Measurements from ENCODE around the gene TRIM31. TPM values are rescaled to one million over a fixed set of nuclear protein-coding genes. Genes with fewer than 3 reads are reported as not detected.
"Not testable (repeated sequence)": the region's sequence is repeated elsewhere in the genome, so short reads cannot be mapped to it uniquely, and the experiment has no call there.

The TRIM31 gene
- total and polyA plus RNA-seq, 10 of the 15 experiments (the other 5 are each of a cell fraction or from before 2014, with no cell fraction given): 0.09 to 20.5 (median 0.31) TPM; not detected in 3

DNA sequence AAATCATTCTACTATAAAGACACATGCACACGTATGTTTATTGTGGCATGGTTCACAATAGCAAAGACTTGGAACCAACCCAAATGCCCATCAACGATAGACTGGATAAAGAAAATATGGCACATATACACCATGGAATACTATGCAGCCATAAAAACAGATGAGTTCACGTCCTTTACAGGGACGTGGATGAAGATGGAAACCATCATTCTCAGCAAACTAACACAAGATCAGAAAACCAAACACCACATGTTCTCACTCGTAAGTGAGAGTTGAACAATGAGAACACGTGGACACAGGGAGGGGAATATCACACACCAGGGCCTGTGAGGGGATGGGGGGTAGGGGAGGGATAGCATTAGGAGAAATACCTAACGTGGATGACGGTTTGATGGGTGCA is 27.4 kb upstream of the TRIM31 start:
- H3K27ac ChIP-seq (ENCODE audit: control insufficient read depth, insufficient read depth); H3K9ac ChIP-seq (ENCODE audit: control insufficient read depth, insufficient read depth, low read length); H3K4me2 ChIP-seq (ENCODE audit: control insufficient read depth, insufficient read depth); H3K36me3 ChIP-seq (ENCODE audit: control insufficient read depth in 2 of 2, insufficient read depth in 2 of 2, low read length in 1 of 2); POLR2A ChIA-PET; FAIRE-seq; H3K27me3 ChIP-seq (replicated peaks in 1 of 2; ENCODE audit: control insufficient read depth in 2 of 2, insufficient read depth in 2 of 2, low read length in 1 of 2); DNase-seq (ENCODE audit: low read depth, low spot score); RAD21 ChIA-PET (ENCODE audit: unreplicated experiment); H4K20me1 ChIP-seq (ENCODE audit: control insufficient read depth, insufficient read depth); H3K4me3 ChIP-seq; H3K4me1 ChIP-seq (ENCODE audit: control insufficient read depth, insufficient read depth, low read length); H3K9me3 ChIP-seq (replicated peaks; ENCODE audit: control insufficient read depth, insufficient read depth, low read length); intact Hi-C loops (cut with micrococcal nuclease; ENCODE audit: unreplicated experiment); H2AFZ ChIP-seq (ENCODE audit: control insufficient read depth, low read depth, low read length); ATAC-seq; BruUV-seq (replicated peaks); in situ Hi-C loops (cut with MboI); H3K79me2 ChIP-seq (ENCODE audit: control insufficient read depth, insufficient read depth, low read length): not testable (repeated sequence)
- WGBS (ENCODE audit: insufficient coverage, insufficient replicate concordance, low lambda C conversion rate, missing lambda C conversion rate): 39% methylated on average over 8 of the region's 8 CpGs
- ChIA-PET CTCF (interaction anchor here (1.2 kb wide), 1 partner anchor 9 kb away, joined by 4 read pairs; no protein-coding TSS in a partner anchor), SMC1A (ENCODE audit: uncharacterized antibody, unreplicated experiment) (interaction anchor here (1.2 kb wide), 1 partner anchor 9 kb away, joined by 4 read pairs; no protein-coding TSS in a partner anchor)

DNA sequence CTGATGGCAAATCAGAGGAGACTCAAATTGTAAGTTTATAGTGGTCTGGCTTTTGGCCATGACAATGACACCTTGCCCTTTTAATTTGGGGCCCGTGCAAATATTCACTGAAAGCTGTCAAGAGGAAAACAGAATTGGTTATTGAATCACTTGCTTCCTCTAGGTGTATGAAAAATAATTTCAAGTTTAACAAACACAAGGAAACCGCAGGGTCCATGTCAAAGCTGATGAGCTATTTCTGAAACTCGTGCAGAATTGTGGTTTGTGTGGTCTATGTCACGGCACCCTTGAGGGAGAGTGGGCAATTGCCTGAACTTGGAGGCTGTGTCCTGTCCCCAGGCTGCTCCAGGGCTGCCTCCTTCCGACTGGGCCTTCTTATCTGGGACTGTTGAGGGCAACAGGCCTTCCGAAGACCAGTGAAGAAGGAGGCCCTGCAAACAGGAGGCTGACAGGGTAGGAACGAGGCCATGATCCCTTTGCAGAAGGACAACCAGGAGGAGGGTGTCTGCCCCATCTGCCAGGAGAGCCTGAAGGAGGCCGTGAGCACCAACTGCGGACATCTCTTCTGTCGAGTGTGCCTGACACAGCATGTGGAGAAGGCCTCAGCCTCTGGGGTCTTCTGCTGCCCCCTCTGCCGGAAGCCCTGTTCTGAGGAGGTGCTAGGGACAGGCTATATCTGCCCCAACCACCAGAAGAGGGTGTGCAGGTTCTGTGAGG is 23.8 kb upstream of the TRIM31 start:
- peak; percentile 79 for ATAC-seq
- Histone ChIP-seq H3K4me1 (ENCODE audit: control insufficient read depth, insufficient read depth, low read length) (peaks cover 2% of the 10 kb centered on the region; the same call in 1 of the 2 replicates), H3K27me3 (replicated peaks in 1 of 2; ENCODE audit: control insufficient read depth in 2 of 2, insufficient read depth in 2 of 2, low read length in 1 of 2) (peaks cover 0 to 5% of the 10 kb centered on the region in 2 experiments; a peak in 2 of 4 replicates), H3K4me2 (ENCODE audit: control insufficient read depth, insufficient read depth) (no peak overlapping the region), H2AFZ (ENCODE audit: control insufficient read depth, low read depth, low read length) (no peak overlapping the region), H4K20me1 (ENCODE audit: control insufficient read depth, insufficient read depth) (no peaks in the 10 kb centered on the region), H3K9ac (ENCODE audit: control insufficient read depth, insufficient read depth, low read length) (no peak overlapping the region), H3K9me3 (replicated peaks; ENCODE audit: control insufficient read depth, insufficient read depth, low read length) (no peaks in the 10 kb centered on the region), H3K36me3 (ENCODE audit: control insufficient read depth in 2 of 2, insufficient read depth in 2 of 2, low read length in 1 of 2) (no peaks in the 10 kb centered on the region), H3K27ac (ENCODE audit: control insufficient read depth, insufficient read depth) (no peak overlapping the region), H3K4me3 (no peak overlapping the region), H3K79me2 (ENCODE audit: control insufficient read depth, insufficient read depth, low read length) (no peaks in the 10 kb centered on the region)
- 38% methylated on average over 11 of the region's 11 CpGs for WGBS (ENCODE audit: insufficient coverage, insufficient replicate concordance, low lambda C conversion rate, missing lambda C conversion rate)
- FAIRE-seq: peak; percentile 31
- intact Hi-C loops (cut with micrococcal nuclease; ENCODE audit: unreplicated experiment): no loop called here
- CTCF ChIA-PET: interaction anchor here (0.6 to 8.5 kb wide), 2 partner anchors 33 to 98 kb away, joined by 3 to 561 read pairs; no protein-coding TSS in a partner anchor
- DNase-seq (ENCODE audit: low read depth, low spot score): no peak
- BruUV-seq (replicated peaks): no TSS peak
- RAD21 ChIA-PET (ENCODE audit: unreplicated experiment): interaction anchor here (8.5 kb wide), 1 partner anchor 31 kb away, joined by 333 read pairs; no protein-coding TSS in a partner anchor
- POLR2A ChIA-PET: no interaction called here
- in situ Hi-C loops (cut with MboI): no loop called here
- SMC1A ChIA-PET (ENCODE audit: uncharacterized antibody, unreplicated experiment): interaction anchor here (1.1 to 18.7 kb wide), 4 partner anchors 9 to 31 kb away, joined by 3 to 647 read pairs (median 4); partner anchors contain the start of gene TRIM31
- TF ChIP-seq CBFB (IDR thresholded peaks at IDR 0.05; ENCODE audit: low read depth): 0 out of 2 replicates have a peak, but pooled peaks have one; percentile 25
- no peak for TF ChIP-seq KAT2A (conservative IDR thresholded peaks at IDR 0.05; ENCODE audit: control insufficient read depth, low read depth, low read length)
- TF ChIP-seq ZBTB11 (CRISPR knock-in tag; IDR thresholded peaks at IDR 0.05): no peak
- no peak for TF ChIP-seq SUPT20H (IDR thresholded peaks at IDR 0.05; ENCODE audit: borderline replicate concordance, control insufficient read depth, low read depth, low read length)
- no peak for TF ChIP-seq FOXM1 (IDR thresholded peaks at IDR 0.05; ENCODE audit: low read depth, low read length)
- TF ChIP-seq ZBTB33 (IDR thresholded peaks at IDR 0.05): no peak

Measured in GM12878 (cell line).